D721Med (cell line): ENCODE measurements around the gene SMDT1.

Experiments used
- DNase-seq: peaks from one replicate; pipeline ENCODE4 v3.0.0; 2011; ENCODE audit warnings: low spot score; ENCODE audit not compliant: insufficient read length
- FAIRE-seq: peaks from 2 replicates; lab custom pipeline; 2011; peaks lifted over from hg19 to GRCh38; lab: Jason Lieb, UNC
- CTCF ChIP-seq: IDR thresholded peaks from 2 replicates; pipeline ENCODE4 v1.5.1; 2012; ENCODE audit warnings: mild to moderate bottlenecking, control low read depth; ENCODE audit not compliant: insufficient read depth; ENCODE audit errors: missing control alignments

SMDT1 gene

DNA sequence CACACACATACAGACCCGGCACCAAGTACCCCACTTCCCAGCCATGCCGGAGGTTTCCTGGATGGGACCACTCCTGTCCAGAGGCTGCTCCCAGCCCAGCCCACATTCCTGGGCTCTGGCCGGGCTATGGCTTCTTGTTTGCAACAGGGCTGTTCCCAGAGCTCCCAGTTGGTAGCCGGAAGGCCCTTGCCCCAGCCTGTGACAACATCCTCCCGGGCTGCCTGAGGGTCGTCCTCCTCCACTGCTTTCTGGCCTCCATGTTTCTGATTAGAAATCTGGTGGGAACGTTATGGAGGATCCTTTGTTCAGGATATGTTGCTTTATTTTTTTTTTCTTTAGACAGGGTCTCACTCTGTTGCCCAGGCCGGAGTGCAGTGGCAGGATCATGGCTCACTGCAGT, 52.1 kb downstream of the SMDT1 start:
- FAIRE-seq: no peak
- TF ChIP-seq CTCF: no peak

DNA sequence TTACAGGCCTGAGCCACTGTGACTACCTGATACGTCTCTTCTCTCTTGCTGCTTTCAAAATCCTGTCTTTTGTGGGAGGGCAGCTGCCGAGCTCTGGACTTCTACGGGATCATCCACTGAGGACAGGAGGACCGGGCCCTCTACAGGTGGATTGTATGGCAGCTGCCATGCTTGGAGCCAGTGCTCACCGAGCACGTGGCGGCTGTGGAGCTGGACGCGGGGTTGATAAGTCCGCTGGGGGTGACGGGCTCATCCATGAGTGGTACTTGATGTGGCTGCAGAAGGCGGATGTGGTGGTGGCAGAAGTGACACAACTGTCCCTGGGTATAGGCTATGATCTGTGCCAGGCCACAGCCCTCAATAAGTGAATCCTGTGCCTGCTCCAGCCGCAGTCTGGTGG, 53.0 kb downstream of the SMDT1 start:
- DNase-seq (no peak), FAIRE-seq (no peak)
- no peak for TF ChIP-seq CTCF

More for the DNA sequence above, 52.1 kb downstream of the SMDT1 start:
- DNase-seq: no peak
